PFSK-1 (cell line): ENCODE data around the gene RPTOR.

ENCODE experiments used
- TAF1 ChIP-seq: IDR thresholded peaks from 2 replicates; pipeline ENCODE4 v1.6.1; 2012; ENCODE audit warnings: low read length, control low read depth, borderline replicate concordance; ENCODE audit not compliant: insufficient read depth
- TF ChIP-seq, protein P1 (sequence below), 2 experiments: IDR thresholded peaks; 2 replicates each; pipeline versions ENCODE4 v1.6.1 to v1.8.0; 2011 to 2012; ENCODE audit warnings: low read depth in 2 of 2, low read length in 2 of 2, control low read depth in 1 of 2, inconsistent platforms in 1 of 2, mild to moderate bottlenecking in 1 of 2, moderate library complexity in 1 of 2; ENCODE audit not compliant: insufficient read depth in 1 of 2

DNA sequence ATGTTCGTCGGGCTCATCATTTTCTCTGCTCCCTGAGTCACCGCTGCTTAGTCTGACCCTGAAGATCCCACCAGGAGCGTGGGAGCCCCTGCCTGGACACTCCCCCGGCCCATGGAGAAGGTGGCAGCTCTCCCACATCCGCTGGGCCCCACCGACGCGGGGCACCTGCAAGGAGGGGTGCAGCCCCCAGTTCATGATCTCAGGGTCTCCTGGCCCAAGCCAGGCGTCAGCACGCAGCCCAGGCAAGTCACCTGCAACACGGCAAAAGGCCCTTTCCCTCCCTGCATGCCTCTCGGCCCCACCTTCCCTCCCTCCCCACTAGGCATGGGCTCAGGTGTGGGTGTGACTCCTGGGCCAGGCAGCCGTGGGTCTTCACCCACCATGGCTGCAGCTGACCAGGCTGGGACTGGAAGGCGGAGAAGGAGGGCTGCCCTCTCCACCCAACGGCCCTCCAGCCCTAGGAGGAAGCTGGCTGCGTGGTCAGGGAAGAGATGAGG lies 437.3 kb downstream of the RPTOR start:
- TF ChIP-seq, protein P1, sequence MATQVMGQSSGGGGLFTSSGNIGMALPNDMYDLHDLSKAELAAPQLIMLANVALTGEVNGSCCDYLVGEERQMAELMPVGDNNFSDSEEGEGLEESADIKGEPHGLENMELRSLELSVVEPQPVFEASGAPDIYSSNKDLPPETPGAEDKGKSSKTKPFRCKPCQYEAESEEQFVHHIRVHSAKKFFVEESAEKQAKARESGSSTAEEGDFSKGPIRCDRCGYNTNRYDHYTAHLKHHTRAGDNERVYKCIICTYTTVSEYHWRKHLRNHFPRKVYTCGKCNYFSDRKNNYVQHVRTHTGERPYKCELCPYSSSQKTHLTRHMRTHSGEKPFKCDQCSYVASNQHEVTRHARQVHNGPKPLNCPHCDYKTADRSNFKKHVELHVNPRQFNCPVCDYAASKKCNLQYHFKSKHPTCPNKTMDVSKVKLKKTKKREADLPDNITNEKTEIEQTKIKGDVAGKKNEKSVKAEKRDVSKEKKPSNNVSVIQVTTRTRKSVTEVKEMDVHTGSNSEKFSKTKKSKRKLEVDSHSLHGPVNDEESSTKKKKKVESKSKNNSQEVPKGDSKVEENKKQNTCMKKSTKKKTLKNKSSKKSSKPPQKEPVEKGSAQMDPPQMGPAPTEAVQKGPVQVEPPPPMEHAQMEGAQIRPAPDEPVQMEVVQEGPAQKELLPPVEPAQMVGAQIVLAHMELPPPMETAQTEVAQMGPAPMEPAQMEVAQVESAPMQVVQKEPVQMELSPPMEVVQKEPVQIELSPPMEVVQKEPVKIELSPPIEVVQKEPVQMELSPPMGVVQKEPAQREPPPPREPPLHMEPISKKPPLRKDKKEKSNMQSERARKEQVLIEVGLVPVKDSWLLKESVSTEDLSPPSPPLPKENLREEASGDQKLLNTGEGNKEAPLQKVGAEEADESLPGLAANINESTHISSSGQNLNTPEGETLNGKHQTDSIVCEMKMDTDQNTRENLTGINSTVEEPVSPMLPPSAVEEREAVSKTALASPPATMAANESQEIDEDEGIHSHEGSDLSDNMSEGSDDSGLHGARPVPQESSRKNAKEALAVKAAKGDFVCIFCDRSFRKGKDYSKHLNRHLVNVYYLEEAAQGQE (IDR thresholded peaks at IDR 0.05; ENCODE audit: insufficient read depth in 1 of 2, low read depth in 2 of 2, low read length in 2 of 2), result no peak; a peak in 1 of 4 replicates
- TF ChIP-seq TAF1, result no peak
